Stomach (tissue), 9 donors: ENCODE data around the gene TPRN. TPM values are rescaled to one million over a fixed set of nuclear protein-coding genes. Genes with fewer than 3 reads are reported as not detected.
"Not testable (repeated sequence)": the region's sequence is repeated elsewhere in the genome, so short reads cannot be mapped to it uniquely, and the experiment has no call there.

Source experiments
- DNase-seq, 2 donors: peaks; one replicate each; pipeline versions ENCODE4 v3.0.0 to v3.0.0-alpha.2; 2013 to 2019
- H3K27ac ChIP-seq, 5 donors: fragments of 200-600 bp in 4 of 5; sonication (generic) in 4 of 5; one replicate each; pipeline ENCODE4 v1.5.1; 2013 to 2019; ENCODE audit warnings: mild to moderate bottlenecking in 1 of 5, moderate library complexity in 1 of 5
- H3K27me3 ChIP-seq, 3 donors: fragments of 200-600 bp; sonication (generic); one replicate each; pipeline ENCODE4 v1.5.1; 2017 to 2019; ENCODE audit warnings: mixed run types in 1 of 3
- H3K36me3 ChIP-seq, 4 donors: fragments of 200-600 bp; sonication (generic); 1 replicate in 3 of 4; 2 replicates in 1 of 4; pipeline ENCODE4 v1.5.1; 2016 to 2019
- H3K4me1 ChIP-seq, 4 donors: fragments of 200-600 bp; sonication (generic); one replicate each; pipeline ENCODE4 v1.5.1; 2016 to 2019
- H3K4me3 ChIP-seq, 4 donors: fragments of 200-600 bp; sonication (generic) in 3 of 4; one replicate each; pipeline ENCODE4 v1.5.1; 2016 to 2019; ENCODE audit warnings: mild to moderate bottlenecking in 1 of 4
- H3K9me3 ChIP-seq, 4 donors: fragments of 200-600 bp; sonication (generic); one replicate each; pipeline ENCODE4 v1.5.1; 2016 to 2019
- CTCF ChIP-seq, 7 experiments: fragments of 450-650 bp in 4 of 7; fragments of 200-600 bp in 3 of 7; sonication (generic) in 3 of 7; IDR thresholded peaks; one replicate each; pipeline ENCODE4 v1.5.1; 2016 to 2019; ENCODE audit warnings: antibody characterized with exemption in 7 of 7, control low read depth in 2 of 7, mild to moderate bottlenecking in 1 of 7
- EP300 ChIP-seq: sonication (generic); formaldehyde crosslinking; IDR thresholded peaks from one replicate; pipeline ENCODE4 v1.6.1; 2017; ENCODE audit warnings: antibody characterized with exemption
- POLR2A ChIP-seq, 4 donors: fragments of 450-650 bp; IDR thresholded peaks; one replicate each; pipeline ENCODE4 v1.6.1; 2016; ENCODE audit warnings: antibody characterized with exemption in 4 of 4, control low read depth in 2 of 4, mild to moderate bottlenecking in 1 of 4, moderate library complexity in 1 of 4
- POLR2AphosphoS5 ChIP-seq, 3 donors: sonication (generic); formaldehyde crosslinking; IDR thresholded peaks; one replicate each; pipeline ENCODE4 v1.6.1; 2016; ENCODE audit warnings: antibody characterized with exemption in 3 of 3
- WGBS, 5 donors: extraction: QIAGEN DNeasy Blood & Tissue Kit in 3 of 5; methylation state at CpG; one replicate each; pipeline versions ENCODE4 v1.1.5 to v1.1.7; 2013 to 2018; 5-methylcytosine and 5-hydroxymethylcytosine counted together
- intact Hi-C: fragments of 100-400 bp; cut with DNase I; formaldehyde crosslinking; loops from one replicate; pipeline ENCODE4 v1.15.1; 2023; ENCODE audit warnings: low total_unique reads
- polyA plus RNA-seq, 3 donors: library from polyadenylated mRNA; stranded (reverse); fragments of 200-250 nt; gene quantifications; one replicate each; pipeline ENCODE4 v1.2.3, GENCODE V29; 2013
- total RNA-seq, 5 donors: library from RNA; depleted of rRNA; stranded (reverse); fragments of >200 nt; gene quantifications; one replicate each; pipeline versions ENCODE4 v1.1.0 to v1.2.3, GENCODE V29; 2014 to 2016
- donor health status: healthy with polysubstance abuse.
- donor health status: Bipolar disorder and iron deficiency.
- donor health status: healthy.

The TPRN gene
- total and polyA plus RNA-seq, 8 donors: 8.8 to 161 (median 24.6) TPM

- H3K27ac ChIP-seq: peak overlapping the region; percentile 83 to 97 (median 94)
- peak overlapping the region; percentile 60 to 78 (median 72) for H3K4me3 ChIP-seq
- DNase-seq: peak; percentile 74 to 94
- TF ChIP-seq POLR2AphosphoS5 (IDR thresholded peaks at IDR 0.05): peak in 2 of 3 donors; percentile 29 to 55
- no peak for TF ChIP-seq EP300
- TF ChIP-seq CTCF (IDR thresholded peaks at IDR 0.05): no peak
- TF ChIP-seq POLR2A (IDR thresholded peaks at IDR 0.05): no peak
- H3K27me3 ChIP-seq: peaks cover under 1 to 9% (median 6%) of the 10 kb centered on the region in 3 donors
- H3K4me1 ChIP-seq: peaks cover 47 to 78% (median 76%) of the 10 kb centered on the region in 4 donors
- intact Hi-C loops: no loop called here
- H3K36me3 ChIP-seq: peaks cover 16 to 22% (median 21%) of the 10 kb centered on the region in 4 donors
- 0 to 2% (median 1%) methylated on average over 10 to 58 of the region's 58 CpGs for WGBS, 5 donors
- no peaks in the 10 kb centered on the region for H3K9me3 ChIP-seq
These were observed 39.8 kb upstream of the TPRN start for GRCh38 chr9:137240318-137240840.

- H3K27ac ChIP-seq: peak overlapping the region; percentile 83 to 97 (median 94)
These were observed 39.1 kb upstream of the TPRN start for GRCh38 chr9:137239541-137240200.

GRCh38 chr9:137237759-137238726 is 37.5 kb upstream of the TPRN start:
- intact Hi-C loops: loop anchor here (10.0 kb wide), 1 partner anchor 53 kb away; the partner anchor contains the start of genes ANAPC2 and SSNA1
- TF ChIP-seq POLR2AphosphoS5 (IDR thresholded peaks at IDR 0.05): peak in 1 of 3 donors; percentile 6
- no peak for TF ChIP-seq POLR2A (IDR thresholded peaks at IDR 0.05)
- no peak for TF ChIP-seq CTCF (IDR thresholded peaks at IDR 0.05)
- peak overlapping the region in 2 of 5 donors; percentile 8 to 32 for H3K27ac ChIP-seq
- H3K4me3 ChIP-seq: no peak overlapping the region
- no peaks in the 10 kb centered on the region for H3K9me3 ChIP-seq
- peaks cover 40 to 73% (median 66%) of the 10 kb centered on the region in 4 donors for H3K4me1 ChIP-seq
- peak in 1 of 2 donors; percentile 68 for DNase-seq
- peaks cover 9 to 13% (median 11%) of the 10 kb centered on the region in 4 donors for H3K36me3 ChIP-seq
- peaks cover 10 to 32% (median 30%) of the 10 kb centered on the region in 3 donors for H3K27me3 ChIP-seq
- 54 to 62% (median 60%) methylated on average over 10 to 13 of the region's 13 CpGs for WGBS, 5 donors

More at GRCh38 chr9:137239541-137240200, 39.1 kb upstream of the TPRN start:
- not testable (repeated sequence) for DNase-seq, H3K9me3 ChIP-seq
- 49 to 58% (median 55%) methylated on average over 27 of the region's 27 CpGs for WGBS, 5 donors
- peaks cover 16 to 22% (median 21%) of the 10 kb centered on the region in 4 donors for H3K36me3 ChIP-seq
- peak overlapping the region; percentile 60 to 78 (median 72) for H3K4me3 ChIP-seq
- intact Hi-C loops: loop anchor here (10.0 kb wide), 1 partner anchor 55 kb away; the partner anchor contains the start of genes ANAPC2 and SSNA1
- H3K4me1 ChIP-seq: peaks cover 47 to 81% (median 77%) of the 10 kb centered on the region in 4 donors
- peaks cover 7 to 16% (median 13%) of the 10 kb centered on the region in 3 donors for H3K27me3 ChIP-seq

- intact Hi-C loops: loop anchor here (10.0 kb wide), 1 partner anchor 52 kb away; the partner anchor contains the start of genes ANAPC2 and SSNA1
- H3K27ac ChIP-seq: peak overlapping the region in 2 of 5 donors; percentile 24 to 37
- peak in 1 of 2 donors; percentile 59 for DNase-seq
These were observed 36.4 kb upstream of the TPRN start for GRCh38 chr9:137236936-137237421.

More at GRCh38 chr9:137236936-137237421, 36.4 kb upstream of the TPRN start:
- Histone ChIP-seq H3K4me1 (peaks cover 29 to 64% (median 59%) of the 10 kb centered on the region in 4 donors), H3K27me3 (peaks cover 15 to 43% (median 39%) of the 10 kb centered on the region in 3 donors), H3K36me3 (peaks cover 0 to 3% (median under 1%) of the 10 kb centered on the region in 4 donors), H3K4me3 (peak overlapping the region in 3 of 4 donors; percentile 14 to 38 (median 34)), H3K9me3 (no peaks in the 10 kb centered on the region)
- WGBS, 5 donors: 30 to 38% (median 34%) methylated on average over 5 to 11 of the region's 11 CpGs
- TF ChIP-seq EP300 (no peak), POLR2AphosphoS5 (IDR thresholded peaks at IDR 0.05) (no peak), POLR2A (IDR thresholded peaks at IDR 0.05) (no peak), CTCF (IDR thresholded peaks at IDR 0.05) (no peak)
